GM18526 (cell line): ENCODE results near the gene MTMR11.

ENCODE experiments used
- POLR2A ChIP-seq: IDR thresholded peaks from 3 replicates; pipeline ENCODE4 v1.6.1; 2011; ENCODE audit not compliant: insufficient read length; ENCODE audit errors: extremely low read depth

MTMR11 gene

GRCh38 chr1:149936170-149936991 lies at the start of gene MTMR11:
Gene MTMR11 (minus strand): TSS chr1:149936879. CDS start chr1:149936647, 232 bp downstream.
- no peak for TF ChIP-seq POLR2A

GRCh38 chr1:149979972-149980540 lies 43.4 kb upstream of the MTMR11 start:
- TF ChIP-seq POLR2A = no peak

GRCh38 chr1:149979245-149979971 lies 42.7 kb upstream of the MTMR11 start:
- no peak for TF ChIP-seq POLR2A

- no peak for TF ChIP-seq POLR2A
Measured at GRCh38 chr1:149978547-149979023, 41.9 kb upstream of the MTMR11 start.

GRCh38 chr1:149977345-149977744 lies 40.7 kb upstream of the MTMR11 start:
- TF ChIP-seq POLR2A = no peak

- no peak for TF ChIP-seq POLR2A
Measured at GRCh38 chr1:149972547-149972946, 35.9 kb upstream of the MTMR11 start.

GRCh38 chr1:149967646-149968045 lies 31.0 kb upstream of the MTMR11 start:
- TF ChIP-seq POLR2A = no peak

- TF ChIP-seq POLR2A = no peak
Measured at GRCh38 chr1:149967041-149967440, 30.4 kb upstream of the MTMR11 start.

GRCh38 chr1:149966405-149966804 lies 29.7 kb upstream of the MTMR11 start:
- no peak for TF ChIP-seq POLR2A

- no peak for TF ChIP-seq POLR2A
Measured at GRCh38 chr1:149965440-149965839, 28.8 kb upstream of the MTMR11 start.

- no peak for TF ChIP-seq POLR2A
Measured at GRCh38 chr1:149963358-149963757, 26.7 kb upstream of the MTMR11 start.

- no peak for TF ChIP-seq POLR2A
Measured at GRCh38 chr1:149962736-149963135, 26.1 kb upstream of the MTMR11 start.

- TF ChIP-seq POLR2A = no peak
Measured at GRCh38 chr1:149962039-149962647, 25.5 kb upstream of the MTMR11 start.

- TF ChIP-seq POLR2A = no peak
Measured at GRCh38 chr1:149949911-149950310, 13.2 kb upstream of the MTMR11 start.

GRCh38 chr1:149945206-149945605 lies 8.5 kb upstream of the MTMR11 start:
- no peak for TF ChIP-seq POLR2A

- TF ChIP-seq POLR2A = no peak
Measured at GRCh38 chr1:149942885-149943284, 6.2 kb upstream of the MTMR11 start.

- TF ChIP-seq POLR2A = no peak
Measured at GRCh38 chr1:149942207-149942606, 5.5 kb upstream of the MTMR11 start.
